Measurements from ENCODE around the gene DDOST. TPM values are rescaled to one million over a fixed set of nuclear protein-coding genes. Genes with fewer than 3 reads are reported as not detected.

The DDOST gene
- total and polyA plus RNA-seq, 10 of the 15 experiments (the other 5 are each of a cell fraction or from before 2014, with no cell fraction given): 100 to 274 (median 201) TPM

- intact Hi-C loops (cut with micrococcal nuclease; ENCODE audit: unreplicated experiment) (no loop called here), in situ Hi-C loops (cut with MboI) (no loop called here)
- FAIRE-seq (no peak), DNase-seq (ENCODE audit: low read depth, low spot score) (no peak), ATAC-seq (no peak)
- peaks cover 2 to 3% of the 10 kb centered on the region in 2 experiments for H3K27me3 ChIP-seq (replicated peaks in 1 of 2; ENCODE audit: control insufficient read depth in 2 of 2, insufficient read depth in 2 of 2, low read length in 1 of 2)
- H3K4me1 ChIP-seq (ENCODE audit: control insufficient read depth, insufficient read depth, low read length): peaks cover 7% of the 10 kb centered on the region
- H3K9ac ChIP-seq (ENCODE audit: control insufficient read depth, insufficient read depth, low read length): no peak overlapping the region
- ChIA-PET SMC1A (ENCODE audit: uncharacterized antibody, unreplicated experiment) (no interaction called here), CTCF (no interaction called here), RAD21 (ENCODE audit: unreplicated experiment) (no interaction called here), POLR2A (interaction anchor here (0.6 kb wide), 1 partner anchor 361 kb away, joined by 7 read pairs; no protein-coding TSS in a partner anchor)
- H3K9me3 ChIP-seq (replicated peaks; ENCODE audit: control insufficient read depth, insufficient read depth, low read length): peaks cover 2% of the 10 kb centered on the region; the same call in 2 of the 3 replicates
- WGBS (ENCODE audit: insufficient coverage, insufficient replicate concordance, low lambda C conversion rate, missing lambda C conversion rate): 42% methylated on average over 24 of the region's 24 CpGs
- no peak overlapping the region for H2AFZ ChIP-seq (ENCODE audit: control insufficient read depth, low read depth, low read length)
- BruUV-seq (replicated peaks): no TSS peak
- H4K20me1 ChIP-seq (ENCODE audit: control insufficient read depth, insufficient read depth): no peaks in the 10 kb centered on the region
- no peaks in the 10 kb centered on the region for H3K79me2 ChIP-seq (ENCODE audit: control insufficient read depth, insufficient read depth, low read length)
- no peak overlapping the region for H3K4me3 ChIP-seq
- no peaks in the 10 kb centered on the region for H3K36me3 ChIP-seq (ENCODE audit: control insufficient read depth in 2 of 2, insufficient read depth in 2 of 2, low read length in 1 of 2)
- no peak overlapping the region for H3K4me2 ChIP-seq (ENCODE audit: control insufficient read depth, insufficient read depth)
- TF ChIP-seq SMC3 (IDR thresholded peaks at IDR 0.05; ENCODE audit: borderline replicate concordance, low read length): no peak
- TF ChIP-seq NRF1 (conservative IDR thresholded peaks at IDR 0.05; ENCODE audit: low read depth, low read length): no peak
- no peak for TF ChIP-seq TARDBP (IDR thresholded peaks at IDR 0.05; ENCODE audit: borderline replicate concordance)
- H3K27ac ChIP-seq (ENCODE audit: control insufficient read depth, insufficient read depth): no peak overlapping the region
Observed at GRCh38 chr1:20682571-20683236, 21.5 kb upstream of the DDOST start.

- H3K4me3 ChIP-seq: no peak overlapping the region
- 59% methylated on average over 9 of the region's 9 CpGs for WGBS (ENCODE audit: insufficient coverage, insufficient replicate concordance, low lambda C conversion rate, missing lambda C conversion rate)
- no peak overlapping the region for H3K9ac ChIP-seq (ENCODE audit: control insufficient read depth, insufficient read depth, low read length)
- peaks cover 7% of the 10 kb centered on the region for H3K4me1 ChIP-seq (ENCODE audit: control insufficient read depth, insufficient read depth, low read length)
- DNase-seq (ENCODE audit: low read depth, low spot score) (no peak), ATAC-seq (no peak), FAIRE-seq (no peak)
- no peaks in the 10 kb centered on the region for H3K36me3 ChIP-seq (ENCODE audit: control insufficient read depth in 2 of 2, insufficient read depth in 2 of 2, low read length in 1 of 2)
- BruUV-seq (replicated peaks): no TSS peak
- H4K20me1 ChIP-seq (ENCODE audit: control insufficient read depth, insufficient read depth): no peaks in the 10 kb centered on the region
- ChIA-PET CTCF (no interaction called here), POLR2A (no interaction called here), RAD21 (ENCODE audit: unreplicated experiment) (no interaction called here), SMC1A (ENCODE audit: uncharacterized antibody, unreplicated experiment) (no interaction called here)
- H3K79me2 ChIP-seq (ENCODE audit: control insufficient read depth, insufficient read depth, low read length): no peaks in the 10 kb centered on the region
- peaks cover 2% of the 10 kb centered on the region; the same call in 2 of the 3 replicates for H3K9me3 ChIP-seq (replicated peaks; ENCODE audit: control insufficient read depth, insufficient read depth, low read length)
- TF ChIP-seq TBL1XR1 (IDR thresholded peaks at IDR 0.05; ENCODE audit: low read depth, low read length) (no peak), CHD4 (IDR thresholded peaks at IDR 0.05) (no peak), CREB1 (IDR thresholded peaks at IDR 0.05; ENCODE audit: low read depth) (no peak), FOXM1 (IDR thresholded peaks at IDR 0.05; ENCODE audit: low read depth, low read length) (no peak)
- intact Hi-C loops (cut with micrococcal nuclease; ENCODE audit: unreplicated experiment) (no loop called here), in situ Hi-C loops (cut with MboI) (no loop called here)
- H3K4me2 ChIP-seq (ENCODE audit: control insufficient read depth, insufficient read depth): no peak overlapping the region
- H3K27ac ChIP-seq (ENCODE audit: control insufficient read depth, insufficient read depth): no peak overlapping the region
- H3K27me3 ChIP-seq (replicated peaks in 1 of 2; ENCODE audit: control insufficient read depth in 2 of 2, insufficient read depth in 2 of 2, low read length in 1 of 2): peaks cover 2 to 3% of the 10 kb centered on the region in 2 experiments
- no peak overlapping the region for H2AFZ ChIP-seq (ENCODE audit: control insufficient read depth, low read depth, low read length)
Observed at GRCh38 chr1:20681999-20682398, 20.8 kb upstream of the DDOST start.
